ENCODE results near the gene BOD1L1. TPM values are rescaled to one million over a fixed set of nuclear protein-coding genes. Genes with fewer than 3 reads are reported as not detected.

BOD1L1 gene
- total RNA-seq, 4 donors from 2014 or later: 34.6 to 45.3 (median 35.4) TPM

DNA sequence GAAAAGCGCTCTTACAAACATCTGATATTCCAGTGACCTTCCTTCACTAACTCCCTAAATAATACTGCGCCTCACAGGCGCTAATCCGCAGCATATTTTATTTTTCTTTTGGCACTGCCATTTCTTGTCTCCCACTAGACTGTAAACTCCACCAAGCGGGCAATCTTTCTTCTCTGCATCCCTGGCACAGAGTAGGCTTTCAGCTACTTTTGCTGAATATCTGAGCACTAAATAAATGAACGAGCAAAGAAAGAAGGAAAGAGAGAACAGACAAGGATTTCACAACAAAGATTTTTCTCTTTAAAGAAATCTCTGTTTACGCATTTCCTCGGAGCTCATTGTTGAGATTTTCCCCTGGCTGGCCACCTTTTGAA lies 95.9 kb downstream of the BOD1L1 start:
- Histone ChIP-seq H3K9me3 (no peaks in the 10 kb centered on the region), H3K27ac (no peak overlapping the region), H3K4me3 (no peak overlapping the region), H3K4me1 (peaks cover 0 to 39% (median 4%) of the 10 kb centered on the region in 3 donors), H3K36me3 (no peaks in the 10 kb centered on the region), H3K27me3 (peaks cover 100% of the 10 kb centered on the region)
- WGBS, 2 donors (ENCODE audit: low coverage in 1 of 2): 34 to 46% methylated on average over 4 to 8 of the region's 8 CpGs
- ATAC-seq: no peak
- TF ChIP-seq POLR2AphosphoS5 (IDR thresholded peaks at IDR 0.05) (no peak), POLR2A (IDR thresholded peaks at IDR 0.05) (no peak), EP300 (IDR thresholded peaks at IDR 0.05) (no peak)
- TF ChIP-seq, protein P1, sequence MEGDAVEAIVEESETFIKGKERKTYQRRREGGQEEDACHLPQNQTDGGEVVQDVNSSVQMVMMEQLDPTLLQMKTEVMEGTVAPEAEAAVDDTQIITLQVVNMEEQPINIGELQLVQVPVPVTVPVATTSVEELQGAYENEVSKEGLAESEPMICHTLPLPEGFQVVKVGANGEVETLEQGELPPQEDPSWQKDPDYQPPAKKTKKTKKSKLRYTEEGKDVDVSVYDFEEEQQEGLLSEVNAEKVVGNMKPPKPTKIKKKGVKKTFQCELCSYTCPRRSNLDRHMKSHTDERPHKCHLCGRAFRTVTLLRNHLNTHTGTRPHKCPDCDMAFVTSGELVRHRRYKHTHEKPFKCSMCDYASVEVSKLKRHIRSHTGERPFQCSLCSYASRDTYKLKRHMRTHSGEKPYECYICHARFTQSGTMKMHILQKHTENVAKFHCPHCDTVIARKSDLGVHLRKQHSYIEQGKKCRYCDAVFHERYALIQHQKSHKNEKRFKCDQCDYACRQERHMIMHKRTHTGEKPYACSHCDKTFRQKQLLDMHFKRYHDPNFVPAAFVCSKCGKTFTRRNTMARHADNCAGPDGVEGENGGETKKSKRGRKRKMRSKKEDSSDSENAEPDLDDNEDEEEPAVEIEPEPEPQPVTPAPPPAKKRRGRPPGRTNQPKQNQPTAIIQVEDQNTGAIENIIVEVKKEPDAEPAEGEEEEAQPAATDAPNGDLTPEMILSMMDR (IDR thresholded peaks at IDR 0.05): no peak

DNA sequence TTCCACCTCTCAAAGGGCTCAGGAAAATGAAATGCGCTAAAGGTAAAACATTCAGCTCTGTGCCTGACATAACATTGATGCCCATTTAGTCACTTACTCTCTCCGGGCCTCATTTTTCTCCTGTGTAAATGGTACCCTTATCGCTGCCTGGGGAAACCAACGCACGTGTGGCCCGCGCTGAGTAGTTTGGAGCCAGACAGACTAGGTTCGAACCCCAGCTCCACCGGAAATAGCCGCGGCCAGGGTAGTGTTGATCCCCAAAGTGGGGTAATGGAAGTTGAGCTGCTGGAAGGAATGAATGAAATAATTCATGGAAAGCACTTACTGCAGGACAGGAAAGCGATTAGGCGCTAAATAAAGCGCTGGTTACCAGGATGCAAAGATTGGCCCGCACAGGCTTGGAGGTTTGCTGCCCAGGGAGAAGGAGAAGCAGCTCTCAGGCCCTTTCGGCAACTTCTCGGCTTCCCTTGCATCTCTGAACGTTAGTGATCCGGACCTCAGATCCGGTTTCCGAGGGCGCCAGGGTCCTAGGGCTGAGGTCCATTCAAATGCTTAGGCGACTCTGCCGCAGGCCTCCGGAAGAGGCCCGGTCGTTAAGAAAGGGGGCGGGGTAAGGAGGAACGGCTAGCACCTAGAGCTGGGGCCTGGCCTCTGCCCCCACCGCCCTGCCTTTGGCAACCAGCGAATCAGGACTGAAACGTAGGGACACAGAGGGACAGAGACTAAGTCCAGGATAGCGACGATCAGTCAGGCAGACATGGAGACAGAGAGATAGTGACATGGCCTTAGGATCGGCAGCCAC lies 96.5 kb downstream of the BOD1L1 start:
- 5 to 7% methylated on average over 10 to 11 of the region's 35 CpGs for WGBS, 2 donors (ENCODE audit: low coverage in 1 of 2)
- H3K4me1 ChIP-seq: peaks cover 0 to 38% (median 4%) of the 10 kb centered on the region in 3 donors
- ATAC-seq: no peak
- H3K36me3 ChIP-seq: no peaks in the 10 kb centered on the region
- H3K27ac ChIP-seq: no peak overlapping the region
- TF ChIP-seq POLR2AphosphoS5 (IDR thresholded peaks at IDR 0.05): no peak
- TF ChIP-seq POLR2A (IDR thresholded peaks at IDR 0.05): no peak
- TF ChIP-seq EP300 (IDR thresholded peaks at IDR 0.05): no peak
- TF ChIP-seq, protein P1 (IDR thresholded peaks at IDR 0.05): no peak
- no peaks in the 10 kb centered on the region for H3K9me3 ChIP-seq
- no peak overlapping the region for H3K4me3 ChIP-seq
- peaks cover 100% of the 10 kb centered on the region for H3K27me3 ChIP-seq

DNA sequence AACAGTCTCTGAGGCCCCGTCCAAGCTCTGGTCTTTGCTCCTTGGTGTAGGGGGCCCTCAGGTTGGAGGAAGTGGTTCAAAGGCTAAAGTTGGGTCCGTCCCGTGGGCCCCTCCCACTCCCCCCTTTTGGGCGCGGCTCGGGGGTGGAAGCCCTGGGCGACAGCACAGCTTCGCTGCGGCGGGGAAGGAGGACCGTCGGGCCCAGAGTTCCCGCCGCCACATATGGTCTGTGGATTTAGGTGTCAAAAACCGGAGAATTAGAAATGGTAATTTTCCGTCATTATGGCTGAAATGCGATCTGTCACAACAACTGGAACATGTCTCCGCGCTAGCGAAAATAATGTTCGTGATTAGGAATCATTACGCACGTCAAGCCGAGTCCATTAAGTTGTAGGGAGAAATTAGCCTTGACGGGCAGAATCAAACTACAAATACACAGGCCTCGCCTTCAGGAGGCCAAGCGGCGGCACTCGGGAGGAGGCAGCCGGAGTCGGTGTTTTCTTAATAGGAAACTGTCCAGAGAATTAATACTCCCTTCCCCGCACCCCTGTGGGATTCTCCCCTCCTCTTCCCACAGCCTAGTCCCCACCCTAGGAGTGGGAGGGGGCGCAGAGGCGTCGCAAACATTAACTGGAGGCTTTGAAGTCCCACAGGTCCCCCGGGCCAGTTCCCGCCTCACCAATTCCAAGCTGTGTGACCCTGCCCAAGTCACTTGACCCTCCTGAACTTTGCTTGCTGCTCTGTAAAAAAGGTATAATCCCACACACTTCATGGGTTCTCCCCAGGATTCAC lies 98.2 kb downstream of the BOD1L1 start:
- Histone ChIP-seq H3K9me3 (peaks cover 0 to 10% (median 0%) of the 10 kb centered on the region in 3 donors), H3K4me1 (peaks cover 0 to 31% (median 4%) of the 10 kb centered on the region in 3 donors), H3K27ac (no peak overlapping the region), H3K27me3 (peaks cover 100% of the 10 kb centered on the region), H3K36me3 (no peaks in the 10 kb centered on the region), H3K4me3 (no peak overlapping the region)
- no peak for ATAC-seq
- TF ChIP-seq POLR2AphosphoS5 (IDR thresholded peaks at IDR 0.05) (no peak), POLR2A (IDR thresholded peaks at IDR 0.05) (no peak), EP300 (IDR thresholded peaks at IDR 0.05) (no peak)
- TF ChIP-seq, protein P1 (IDR thresholded peaks at IDR 0.05): no peak
- 7 to 13% methylated on average over 3 to 32 of the region's 37 CpGs for WGBS, 2 donors (ENCODE audit: low coverage in 1 of 2)

DNA sequence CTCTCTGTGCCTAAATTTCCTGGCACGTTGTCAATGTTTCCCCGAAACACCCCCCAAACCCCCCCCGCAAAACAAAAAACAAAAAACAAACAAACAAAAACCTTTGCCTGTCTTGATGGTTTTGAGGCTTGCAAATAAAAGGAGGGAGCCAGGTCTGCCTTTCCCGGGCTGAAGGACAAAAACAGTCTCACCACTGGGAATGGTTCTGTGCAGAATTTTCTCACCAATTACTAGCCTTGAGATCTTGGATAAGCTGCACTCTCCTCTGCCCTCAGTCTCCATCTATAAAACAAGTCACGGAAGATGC lies 98.8 kb downstream of the BOD1L1 start:
- Histone ChIP-seq H3K36me3 (no peaks in the 10 kb centered on the region), H3K27ac (no peak overlapping the region), H3K4me3 (no peak overlapping the region), H3K4me1 (peaks cover 0 to 31% (median 4%) of the 10 kb centered on the region in 3 donors), H3K9me3 (peaks cover 0 to 15% (median 0%) of the 10 kb centered on the region in 3 donors), H3K27me3 (peaks cover 100% of the 10 kb centered on the region)
- no peak for TF ChIP-seq POLR2AphosphoS5 (IDR thresholded peaks at IDR 0.05)
- TF ChIP-seq, protein P1 (IDR thresholded peaks at IDR 0.05): no peak
- no peak for TF ChIP-seq POLR2A (IDR thresholded peaks at IDR 0.05)
- no peak for TF ChIP-seq EP300 (IDR thresholded peaks at IDR 0.05)
- no peak for ATAC-seq
- 7 to 10% methylated on average over 2 to 3 of the region's 5 CpGs for WGBS, 2 donors (ENCODE audit: low coverage in 1 of 2)
